HEK293 (cell line): ENCODE data around the gene USP17L30.
"Not testable (repeated sequence)": the region's sequence is repeated elsewhere in the genome, so short reads cannot be mapped to it uniquely, and the experiment has no call there.

Experiments
- AEBP2 ChIP-seq: fragments of 450-650 bp; formaldehyde crosslinking; IDR thresholded peaks from 2 replicates; pipeline ENCODE4 v1.5.1; 2016; ENCODE audit warnings: missing biosample characterization, missing genetic modification characterization, borderline replicate concordance
- ATF2 ChIP-seq: fragments of 450-650 bp; formaldehyde crosslinking; IDR thresholded peaks from 2 replicates; pipeline ENCODE4 v1.5.1; 2016; ENCODE audit warnings: missing biosample characterization, missing genetic modification characterization, low read depth
- CTCF ChIP-seq: fragments of 450-650 bp; formaldehyde crosslinking; IDR thresholded peaks from 2 replicates; pipeline ENCODE4 v1.5.1; 2016; ENCODE audit warnings: missing biosample characterization, missing genetic modification characterization
- KLF1 ChIP-seq: fragments of 450-650 bp; formaldehyde crosslinking; IDR thresholded peaks from 2 replicates; pipeline ENCODE4 v1.5.1; 2016; ENCODE audit warnings: missing biosample characterization, missing genetic modification characterization
- MEIS1 ChIP-seq: sonication (generic); formaldehyde crosslinking; IDR thresholded peaks from 2 replicates; pipeline ENCODE4 v1.8.1; 2022; ENCODE audit warnings: missing genetic modification reagents, mild to moderate bottlenecking, borderline replicate concordance
- PATZ1 ChIP-seq: fragments of 450-650 bp; formaldehyde crosslinking; IDR thresholded peaks from 2 replicates; pipeline ENCODE4 v1.5.1; 2016; ENCODE audit warnings: missing biosample characterization, missing genetic modification characterization
- ZNF18 ChIP-seq: fragments of 450-650 bp; formaldehyde crosslinking; IDR thresholded peaks from 2 replicates; pipeline ENCODE4 v1.5.1; 2016; ENCODE audit warnings: missing biosample characterization, missing genetic modification characterization
- ZNF26 ChIP-seq: fragments of 450-650 bp; formaldehyde crosslinking; IDR thresholded peaks from 2 replicates; pipeline ENCODE4 v1.5.1; 2016; ENCODE audit warnings: missing biosample characterization, missing genetic modification characterization
- ZNF530 ChIP-seq: fragments of 450-650 bp; formaldehyde crosslinking; IDR thresholded peaks from 2 replicates; pipeline ENCODE4 v1.5.1; 2016; ENCODE audit warnings: low read depth, missing biosample characterization, missing genetic modification characterization
- ZNF704 ChIP-seq: fragments of 450-650 bp; formaldehyde crosslinking; IDR thresholded peaks from 2 replicates; pipeline ENCODE4 v1.5.1; 2016; ENCODE audit warnings: missing biosample characterization, missing genetic modification characterization
- ZNF777 ChIP-seq: fragments of 450-650 bp; formaldehyde crosslinking; IDR thresholded peaks from 2 replicates; pipeline ENCODE4 v1.5.1; 2017; ENCODE audit warnings: missing biosample characterization, missing genetic modification characterization, borderline replicate concordance

DNA sequence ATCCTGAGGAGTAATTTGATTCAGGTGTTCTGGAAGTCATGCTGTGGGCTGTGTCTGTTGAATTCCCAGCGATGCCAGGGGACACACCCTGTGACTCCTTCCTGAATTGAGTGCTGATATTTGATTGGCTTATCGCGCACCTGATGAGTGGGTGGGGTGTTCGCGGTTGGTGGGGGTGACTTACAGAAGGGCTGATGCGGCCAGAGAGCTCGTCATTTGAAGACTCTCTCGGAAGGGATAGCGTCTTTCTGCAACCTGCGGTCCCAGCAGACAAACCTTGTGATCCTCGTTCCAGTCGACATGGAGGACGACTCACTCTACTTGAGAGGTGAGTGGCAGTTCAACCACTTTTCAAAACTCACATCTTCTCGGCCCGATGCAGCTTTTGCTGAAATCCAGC lies 14.3 kb upstream of the USP17L30 start, which contains the start of gene USP17L28:
- not testable (repeated sequence) for TF ChIP-seq PATZ1 (tag by site-specific recombination); ZNF704; ZNF18 (tag by site-specific recombination); CTCF (tag by site-specific recombination); MEIS1 (CRISPR knock-in tag); AEBP2 (tag by site-specific recombination); KLF1 (tag by site-specific recombination); ZNF777 (tag by site-specific recombination); ZNF530 (tag by site-specific recombination); ATF2 (tag by site-specific recombination); ZNF26 (tag by site-specific recombination)
